ENCODE data around the gene LETM1. TPM values are rescaled to one million over a fixed set of nuclear protein-coding genes. Genes with fewer than 3 reads are reported as not detected.

Gene LETM1
- total RNA-seq, 2 donors from 2014 or later = 32.1 to 63.1 TPM

DNA sequence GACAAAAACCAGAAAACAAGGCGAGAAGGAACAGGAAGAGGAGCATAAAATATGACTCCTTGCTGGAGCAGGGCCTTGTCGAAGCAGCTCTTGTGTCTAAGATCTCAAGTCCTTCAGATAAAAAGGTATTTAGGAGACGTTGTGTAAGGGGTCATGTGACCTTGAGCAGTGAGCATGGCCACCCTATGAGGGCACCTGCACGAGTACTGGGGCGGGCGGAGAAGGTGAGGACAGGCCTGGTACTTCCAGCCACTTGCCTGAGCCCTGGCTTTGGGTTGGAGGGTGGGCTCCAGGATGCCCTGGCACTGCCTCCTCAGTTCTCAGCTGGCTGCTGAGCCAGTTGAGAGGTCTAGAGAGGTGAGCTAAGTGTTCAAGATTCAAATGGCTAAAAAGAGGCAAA lies 45.2 kb upstream of the LETM1 start:
- H3K27me3 ChIP-seq (replicated peaks; ENCODE audit: insufficient read depth) = no peaks in the 10 kb centered on the region
- WGBS = 80% methylated on average over 6 of the region's 6 CpGs
- H3K9me3 ChIP-seq = no peaks in the 10 kb centered on the region
- no peak overlapping the region for H3K4me3 ChIP-seq
- no peaks in the 10 kb centered on the region for H3K36me3 ChIP-seq
- peaks cover 4% of the 10 kb centered on the region for H3K4me1 ChIP-seq (replicated peaks)
- H3K27ac ChIP-seq = no peak overlapping the region
- DNase-seq (ENCODE audit: low spot score) = no peak
- intact Hi-C loops (cut with DNase I) = no loop called here
- TF ChIP-seq, protein P1, sequence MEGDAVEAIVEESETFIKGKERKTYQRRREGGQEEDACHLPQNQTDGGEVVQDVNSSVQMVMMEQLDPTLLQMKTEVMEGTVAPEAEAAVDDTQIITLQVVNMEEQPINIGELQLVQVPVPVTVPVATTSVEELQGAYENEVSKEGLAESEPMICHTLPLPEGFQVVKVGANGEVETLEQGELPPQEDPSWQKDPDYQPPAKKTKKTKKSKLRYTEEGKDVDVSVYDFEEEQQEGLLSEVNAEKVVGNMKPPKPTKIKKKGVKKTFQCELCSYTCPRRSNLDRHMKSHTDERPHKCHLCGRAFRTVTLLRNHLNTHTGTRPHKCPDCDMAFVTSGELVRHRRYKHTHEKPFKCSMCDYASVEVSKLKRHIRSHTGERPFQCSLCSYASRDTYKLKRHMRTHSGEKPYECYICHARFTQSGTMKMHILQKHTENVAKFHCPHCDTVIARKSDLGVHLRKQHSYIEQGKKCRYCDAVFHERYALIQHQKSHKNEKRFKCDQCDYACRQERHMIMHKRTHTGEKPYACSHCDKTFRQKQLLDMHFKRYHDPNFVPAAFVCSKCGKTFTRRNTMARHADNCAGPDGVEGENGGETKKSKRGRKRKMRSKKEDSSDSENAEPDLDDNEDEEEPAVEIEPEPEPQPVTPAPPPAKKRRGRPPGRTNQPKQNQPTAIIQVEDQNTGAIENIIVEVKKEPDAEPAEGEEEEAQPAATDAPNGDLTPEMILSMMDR (IDR thresholded peaks at IDR 0.05) = no peak
- TF ChIP-seq POLR2AphosphoS5 (IDR thresholded peaks at IDR 0.05) = no peak

DNA sequence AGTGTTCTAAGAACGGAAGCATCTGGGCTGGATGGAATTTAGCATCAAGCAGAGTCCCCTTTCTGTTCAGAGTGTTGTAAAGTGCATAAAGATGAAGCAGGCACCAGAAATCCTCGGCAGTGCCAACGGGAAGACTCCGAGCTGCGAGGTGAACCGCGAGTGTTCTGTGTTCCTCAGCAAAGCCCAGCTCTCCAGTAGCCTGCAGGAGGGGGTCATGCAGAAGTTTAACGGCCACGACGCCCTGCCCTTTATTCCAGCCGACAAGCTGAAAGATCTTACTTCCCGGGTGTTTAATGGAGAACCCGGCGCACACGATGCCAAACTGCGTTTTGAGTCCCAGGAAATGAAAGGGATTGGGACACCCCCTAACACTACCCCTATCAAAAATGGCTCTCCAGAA lies 44.7 kb upstream of the LETM1 start:
- no peak for DNase-seq (ENCODE audit: low spot score)
- TF ChIP-seq, protein P1 (IDR thresholded peaks at IDR 0.05) = no peak
- no peak for TF ChIP-seq POLR2A (IDR thresholded peaks at IDR 0.05)
- TF ChIP-seq POLR2AphosphoS5 (IDR thresholded peaks at IDR 0.05) = no peak
- Histone ChIP-seq H3K27me3 (replicated peaks; ENCODE audit: insufficient read depth) (no peaks in the 10 kb centered on the region), H3K27ac (no peak overlapping the region), H3K4me1 (replicated peaks) (peaks cover 4% of the 10 kb centered on the region), H3K9me3 (no peaks in the 10 kb centered on the region), H3K4me3 (no peak overlapping the region), H3K36me3 (no peaks in the 10 kb centered on the region)
- intact Hi-C loops (cut with DNase I) = no loop called here
- WGBS = 78% methylated on average over 16 of the region's 16 CpGs

DNA sequence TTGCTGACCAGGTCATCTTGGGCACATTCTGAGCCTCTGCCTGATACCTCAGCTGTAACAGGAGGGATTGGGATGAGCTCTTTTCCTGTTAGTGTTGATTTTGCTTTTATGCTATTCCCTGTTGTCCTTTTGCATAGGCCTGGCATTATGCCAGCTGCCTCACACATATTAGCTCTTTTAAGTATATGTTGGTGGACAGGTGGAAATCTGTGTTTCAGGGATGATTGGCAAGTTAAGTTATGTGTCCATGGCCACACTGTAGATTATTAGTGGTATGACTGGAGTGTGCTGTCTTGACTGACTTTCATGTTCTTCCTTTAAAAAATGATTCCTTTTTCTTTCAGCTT lies 44.1 kb upstream of the LETM1 start:
- Histone ChIP-seq H3K27me3 (replicated peaks; ENCODE audit: insufficient read depth) (no peaks in the 10 kb centered on the region), H3K4me3 (no peak overlapping the region), H3K4me1 (replicated peaks) (peaks cover 4% of the 10 kb centered on the region), H3K9me3 (no peaks in the 10 kb centered on the region), H3K36me3 (no peaks in the 10 kb centered on the region), H3K27ac (peak overlapping the region in 1 of 2 donors; percentile 13)
- TF ChIP-seq POLR2AphosphoS5 (IDR thresholded peaks at IDR 0.05) (no peak), POLR2A (IDR thresholded peaks at IDR 0.05) (no peak)
- TF ChIP-seq, protein P1 (IDR thresholded peaks at IDR 0.05) = no peak
- intact Hi-C loops (cut with DNase I) = no loop called here
- no peak for DNase-seq (ENCODE audit: low spot score)

DNA sequence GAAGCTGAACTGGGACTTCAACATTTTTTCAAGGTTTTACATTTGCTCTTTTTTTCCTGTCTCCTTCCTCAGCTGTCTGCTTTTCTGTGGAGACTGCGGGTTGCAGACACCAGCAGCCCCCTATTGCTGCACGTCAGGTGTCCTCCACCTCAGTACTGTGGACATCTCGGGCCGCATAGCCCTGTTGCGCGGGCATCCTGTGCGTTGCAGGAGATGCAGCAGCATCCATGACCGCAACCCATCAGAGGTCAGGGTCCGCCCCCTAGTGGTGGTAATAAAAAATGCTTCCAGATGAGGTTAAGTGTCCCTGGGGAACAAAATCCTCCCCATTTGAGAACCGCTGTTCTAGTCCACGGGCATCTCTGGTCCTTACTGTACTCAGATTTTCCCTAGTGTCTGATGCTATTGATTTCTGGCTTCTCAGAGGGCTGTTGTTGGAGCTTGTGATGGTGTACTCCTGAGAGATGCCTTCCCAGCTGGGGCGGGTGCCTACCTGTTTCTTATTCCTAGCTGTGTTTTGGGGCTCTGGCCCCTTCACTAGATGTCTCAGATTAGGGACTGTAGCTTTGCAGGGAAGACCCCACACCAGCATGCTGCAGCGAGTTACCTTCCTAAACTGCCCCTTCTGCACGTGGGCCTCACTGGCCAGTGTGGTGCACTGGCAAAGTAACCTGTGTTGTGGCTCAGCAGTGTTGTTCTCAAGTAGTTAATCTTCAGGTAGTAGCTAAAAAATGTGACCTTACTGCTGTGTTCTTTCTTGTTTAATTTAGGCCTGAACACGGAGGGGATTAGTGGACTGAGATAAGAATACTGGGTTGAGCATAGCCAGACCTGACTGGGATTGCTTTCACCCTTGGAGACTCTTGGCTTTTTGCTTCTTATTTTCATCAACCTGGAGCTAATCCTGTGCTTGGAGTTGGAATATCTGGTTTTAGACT lies 43.5 kb upstream of the LETM1 start:
- Histone ChIP-seq H3K4me1 (replicated peaks) (peaks cover 4% of the 10 kb centered on the region), H3K9me3 (no peaks in the 10 kb centered on the region), H3K27me3 (replicated peaks; ENCODE audit: insufficient read depth) (no peaks in the 10 kb centered on the region), H3K36me3 (no peaks in the 10 kb centered on the region), H3K4me3 (no peak overlapping the region), H3K27ac (peak overlapping the region; percentile 13 to 38)
- TF ChIP-seq POLR2A (IDR thresholded peaks at IDR 0.05) (no peak), POLR2AphosphoS5 (IDR thresholded peaks at IDR 0.05) (peak; percentile 58)
- TF ChIP-seq, protein P1 (IDR thresholded peaks at IDR 0.05) = peak; percentile 74 to 89 (median 84)
- intact Hi-C loops (cut with DNase I) = loop anchor here (5.0 kb wide), 1 partner anchor 152 kb away; no protein-coding TSS in a partner anchor
- WGBS = 26% methylated on average over 15 of the region's 15 CpGs
- DNase-seq (ENCODE audit: low spot score) = peak; percentile 69

DNA sequence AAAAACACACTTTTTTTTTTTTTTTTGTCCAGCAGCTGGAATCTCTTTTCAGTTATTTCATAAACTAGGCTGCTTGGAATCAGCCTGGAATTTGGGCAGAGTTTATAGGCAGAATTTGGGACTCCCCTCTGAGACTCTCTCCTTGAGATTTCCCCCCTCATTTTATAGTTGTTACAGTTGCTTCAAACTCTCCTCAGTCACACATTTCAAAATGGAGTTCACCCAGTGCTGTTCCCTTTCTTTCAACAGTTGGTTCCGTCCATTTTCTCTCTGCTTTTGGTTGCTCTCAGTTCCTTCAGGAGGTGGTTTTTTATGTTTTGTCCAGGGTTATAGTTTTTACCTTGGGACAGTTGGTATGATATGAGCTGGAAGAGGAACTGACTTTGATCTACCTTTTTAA lies 42.7 kb upstream of the LETM1 start:
- no peak for DNase-seq (ENCODE audit: low spot score)

More for the DNA sequence above, 42.7 kb upstream of the LETM1 start:
- no peak overlapping the region for H3K4me3 ChIP-seq
- H3K9me3 ChIP-seq = no peaks in the 10 kb centered on the region
- intact Hi-C loops (cut with DNase I) = loop anchor here (5.0 kb wide), 1 partner anchor 151 kb away; no protein-coding TSS in a partner anchor
- no peaks in the 10 kb centered on the region for H3K27me3 ChIP-seq (replicated peaks; ENCODE audit: insufficient read depth)
- no peak overlapping the region for H3K27ac ChIP-seq
- no peaks in the 10 kb centered on the region for H3K36me3 ChIP-seq
- peaks cover 4% of the 10 kb centered on the region for H3K4me1 ChIP-seq (replicated peaks)
- TF ChIP-seq POLR2AphosphoS5 (IDR thresholded peaks at IDR 0.05) (no peak), POLR2A (IDR thresholded peaks at IDR 0.05) (no peak)
- TF ChIP-seq, protein P1 (IDR thresholded peaks at IDR 0.05) = no peak
- 85% methylated on average over 1 of the region's 1 CpG for WGBS

Measured in prostate gland (tissue), 2 donors.